SK-N-SH treated with all-trans-retinoic acid at 6 μM for 48 hours (cell line): ENCODE measurements around the gene DCLK1.

Experiments used
- ATAC-seq: fragments of 200-7000 bp; cut with Tn5 transposase; 3 replicates; pipeline ENCODE4 v1.9.1; 2020; ENCODE audit warnings: mild to moderate bottlenecking, moderate library complexity
- ARNTL ChIP-seq: fragments of 450-650 bp; formaldehyde crosslinking; IDR thresholded peaks from 2 replicates; pipeline ENCODE4 v1.5.0; 2020; ENCODE audit warnings: low read depth, mild to moderate bottlenecking, moderate library complexity, borderline replicate concordance
- BACH2 ChIP-seq: fragments of 250-450 bp; sonication (Bioruptor Pico); IDR thresholded peaks from 2 replicates; pipeline ENCODE4 v1.9.0; 2021; ENCODE audit warnings: mild to moderate bottlenecking, borderline replicate concordance
- CSDC2 ChIP-seq: fragments of 250-450 bp; sonication (Bioruptor Pico); IDR thresholded peaks from 2 replicates; pipeline ENCODE4 v1.5.0; 2020; ENCODE audit warnings: mild to moderate bottlenecking, moderate library complexity
- CSRNP3 ChIP-seq: fragments of 250-450 bp; sonication (Bioruptor Pico); IDR thresholded peaks from 2 replicates; pipeline ENCODE4 v1.5.1; 2021; ENCODE audit warnings: mild to moderate bottlenecking, moderate library complexity
- ESRRG ChIP-seq: fragments of 250-450 bp; sonication (Bioruptor Pico); IDR thresholded peaks from 2 replicates; pipeline ENCODE4 v1.6.1; 2021; ENCODE audit warnings: mild to moderate bottlenecking
- GLIS3 ChIP-seq: fragments of 250-450 bp; sonication (Bioruptor Pico); IDR thresholded peaks from 2 replicates; pipeline ENCODE4 v1.5.0; 2020; ENCODE audit warnings: mild to moderate bottlenecking, moderate library complexity
- ISL1 ChIP-seq: fragments of 250-450 bp; sonication (Bioruptor Pico); IDR thresholded peaks from 2 replicates; pipeline ENCODE4 v2.1.2; 2022; ENCODE audit warnings: mild to moderate bottlenecking, moderate library complexity
- OSR1 ChIP-seq: fragments of 250-450 bp; sonication (Bioruptor Pico); IDR thresholded peaks from 2 replicates; pipeline ENCODE4 v1.8.0; 2022; ENCODE audit warnings: moderate library complexity, mild to moderate bottlenecking, inconsistent platforms
- PPARA ChIP-seq: fragments of 250-450 bp; sonication (Bioruptor Pico); IDR thresholded peaks from 2 replicates; pipeline ENCODE4 v1.5.0; 2020; ENCODE audit warnings: mild to moderate bottlenecking, borderline replicate concordance
- RARB ChIP-seq: fragments of 250-450 bp; sonication (Bioruptor Pico); IDR thresholded peaks from 2 replicates; pipeline ENCODE4 v1.8.0; 2021; ENCODE audit warnings: mild to moderate bottlenecking, moderate library complexity
- SNAI2 ChIP-seq: fragments of 250-450 bp; sonication (Bioruptor Pico); IDR thresholded peaks from 2 replicates; pipeline ENCODE4 v1.5.0; 2020; ENCODE audit warnings: mild to moderate bottlenecking, moderate library complexity
- TCF4 ChIP-seq: fragments of 250-450 bp; sonication (Bioruptor Pico); IDR thresholded peaks from 2 replicates; pipeline ENCODE4 v1.8.0; 2021; ENCODE audit warnings: mild to moderate bottlenecking, moderate library complexity, borderline replicate concordance
- TOX ChIP-seq: fragments of 250-450 bp; sonication (Bioruptor Pico); IDR thresholded peaks from 2 replicates; pipeline ENCODE4 v1.8.0; 2021; ENCODE audit warnings: mild to moderate bottlenecking, moderate library complexity, borderline replicate concordance
- TSHZ2 ChIP-seq: fragments of 250-450 bp; sonication (Bioruptor Pico); IDR thresholded peaks from 2 replicates; pipeline ENCODE4 v1.5.0; 2020; ENCODE audit warnings: mild to moderate bottlenecking, moderate library complexity
- ZC3H10 ChIP-seq: fragments of 250-450 bp; sonication (Bioruptor Pico); IDR thresholded peaks from 2 replicates; pipeline ENCODE4 v1.5.1; 2021; ENCODE audit warnings: mild to moderate bottlenecking, moderate library complexity
- ZFP3 ChIP-seq: fragments of 250-450 bp; sonication (Bioruptor Pico); IDR thresholded peaks from 2 replicates; pipeline ENCODE4 v1.5.0; 2020; ENCODE audit warnings: mild to moderate bottlenecking, moderate library complexity
- ZFP30 ChIP-seq: fragments of 450-650 bp; formaldehyde crosslinking; IDR thresholded peaks from 2 replicates; pipeline ENCODE4 v1.5.0; 2022; ENCODE audit warnings: mild to moderate bottlenecking, moderate library complexity
- ZNF70 ChIP-seq: fragments of 450-650 bp; formaldehyde crosslinking; IDR thresholded peaks from 2 replicates; pipeline ENCODE4 v1.5.0; 2020; ENCODE audit warnings: mild to moderate bottlenecking, moderate library complexity
- ZNF8 ChIP-seq: fragments of 450-650 bp; formaldehyde crosslinking; IDR thresholded peaks from 2 replicates; pipeline ENCODE4 v1.5.0; 2020; ENCODE audit warnings: mild to moderate bottlenecking, moderate library complexity
- TF ChIP-seq, protein P1 (sequence below): fragments of 250-450 bp; sonication (Bioruptor Pico); IDR thresholded peaks from 2 replicates; pipeline ENCODE4 v1.5.1; 2020; ENCODE audit warnings: low read depth, mild to moderate bottlenecking, moderate library complexity
- TF ChIP-seq, protein P2 (sequence below): fragments of 250-450 bp; sonication (Bioruptor Pico); IDR thresholded peaks from 2 replicates; pipeline ENCODE4 v1.8.0; 2020; ENCODE audit warnings: mild to moderate bottlenecking, moderate library complexity, borderline replicate concordance
- TF ChIP-seq, protein P3 (sequence below): fragments of 250-450 bp; sonication (Bioruptor Pico); IDR thresholded peaks from 2 replicates; pipeline ENCODE4 v1.8.0; 2021; ENCODE audit warnings: low read depth, mild to moderate bottlenecking, moderate library complexity, borderline replicate concordance

DCLK1 gene

GRCh38 chr13:35792021-35792420 lies 339.2 kb downstream of the DCLK1 start:
- no peak for ATAC-seq
- TF ChIP-seq ZFP3 (CRISPR knock-in tag) (no peak), TOX (CRISPR knock-in tag) (no peak), ARNTL (CRISPR knock-in tag) (no peak), GLIS3 (CRISPR knock-in tag) (no peak), ZNF70 (CRISPR knock-in tag) (no peak), RARB (CRISPR knock-in tag) (no peak), ISL1 (CRISPR knock-in tag) (no peak), ZFP30 (no peak), ZC3H10 (no peak), CSDC2 (CRISPR knock-in tag) (no peak), PPARA (no peak), CSRNP3 (CRISPR knock-in tag) (no peak), ZNF8 (CRISPR knock-in tag) (no peak), BACH2 (CRISPR knock-in tag) (no peak), ESRRG (CRISPR knock-in tag) (no peak), TCF4 (CRISPR knock-in tag) (no peak), OSR1 (CRISPR knock-in tag) (no peak)
- TF ChIP-seq, protein P1, sequence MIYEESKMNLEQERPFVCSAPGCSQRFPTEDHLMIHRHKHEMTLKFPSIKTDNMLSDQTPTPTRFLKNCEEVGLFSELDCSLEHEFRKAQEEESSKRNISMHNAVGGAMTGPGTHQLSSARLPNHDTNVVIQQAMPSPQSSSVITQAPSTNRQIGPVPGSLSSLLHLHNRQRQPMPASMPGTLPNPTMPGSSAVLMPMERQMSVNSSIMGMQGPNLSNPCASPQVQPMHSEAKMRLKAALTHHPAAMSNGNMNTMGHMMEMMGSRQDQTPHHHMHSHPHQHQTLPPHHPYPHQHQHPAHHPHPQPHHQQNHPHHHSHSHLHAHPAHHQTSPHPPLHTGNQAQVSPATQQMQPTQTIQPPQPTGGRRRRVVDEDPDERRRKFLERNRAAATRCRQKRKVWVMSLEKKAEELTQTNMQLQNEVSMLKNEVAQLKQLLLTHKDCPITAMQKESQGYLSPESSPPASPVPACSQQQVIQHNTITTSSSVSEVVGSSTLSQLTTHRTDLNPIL (CRISPR knock-in tag): no peak
- TF ChIP-seq, protein P2, sequence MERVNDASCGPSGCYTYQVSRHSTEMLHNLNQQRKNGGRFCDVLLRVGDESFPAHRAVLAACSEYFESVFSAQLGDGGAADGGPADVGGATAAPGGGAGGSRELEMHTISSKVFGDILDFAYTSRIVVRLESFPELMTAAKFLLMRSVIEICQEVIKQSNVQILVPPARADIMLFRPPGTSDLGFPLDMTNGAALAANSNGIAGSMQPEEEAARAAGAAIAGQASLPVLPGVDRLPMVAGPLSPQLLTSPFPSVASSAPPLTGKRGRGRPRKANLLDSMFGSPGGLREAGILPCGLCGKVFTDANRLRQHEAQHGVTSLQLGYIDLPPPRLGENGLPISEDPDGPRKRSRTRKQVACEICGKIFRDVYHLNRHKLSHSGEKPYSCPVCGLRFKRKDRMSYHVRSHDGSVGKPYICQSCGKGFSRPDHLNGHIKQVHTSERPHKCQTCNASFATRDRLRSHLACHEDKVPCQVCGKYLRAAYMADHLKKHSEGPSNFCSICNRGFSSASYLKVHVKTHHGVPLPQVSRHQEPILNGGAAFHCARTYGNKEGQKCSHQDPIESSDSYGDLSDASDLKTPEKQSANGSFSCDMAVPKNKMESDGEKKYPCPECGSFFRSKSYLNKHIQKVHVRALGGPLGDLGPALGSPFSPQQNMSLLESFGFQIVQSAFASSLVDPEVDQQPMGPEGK (CRISPR knock-in tag): no peak
- TF ChIP-seq, protein P3, sequence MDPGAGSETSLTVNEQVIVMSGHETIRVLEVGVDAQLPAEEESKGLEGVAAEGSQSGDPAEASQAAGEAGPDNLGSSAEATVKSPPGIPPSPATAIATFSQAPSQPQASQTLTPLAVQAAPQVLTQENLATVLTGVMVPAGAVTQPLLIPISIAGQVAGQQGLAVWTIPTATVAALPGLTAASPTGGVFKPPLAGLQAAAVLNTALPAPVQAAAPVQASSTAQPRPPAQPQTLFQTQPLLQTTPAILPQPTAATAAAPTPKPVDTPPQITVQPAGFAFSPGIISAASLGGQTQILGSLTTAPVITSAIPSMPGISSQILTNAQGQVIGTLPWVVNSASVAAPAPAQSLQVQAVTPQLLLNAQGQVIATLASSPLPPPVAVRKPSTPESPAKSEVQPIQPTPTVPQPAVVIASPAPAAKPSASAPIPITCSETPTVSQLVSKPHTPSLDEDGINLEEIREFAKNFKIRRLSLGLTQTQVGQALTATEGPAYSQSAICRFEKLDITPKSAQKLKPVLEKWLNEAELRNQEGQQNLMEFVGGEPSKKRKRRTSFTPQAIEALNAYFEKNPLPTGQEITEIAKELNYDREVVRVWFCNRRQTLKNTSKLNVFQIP (CRISPR knock-in tag): no peak

- no peak for ATAC-seq
- TF ChIP-seq CSDC2 (CRISPR knock-in tag): no peak
- TF ChIP-seq ZNF8 (CRISPR knock-in tag): no peak
- TF ChIP-seq TSHZ2 (CRISPR knock-in tag): no peak
- no peak for TF ChIP-seq OSR1 (CRISPR knock-in tag)
- no peak for TF ChIP-seq CSRNP3 (CRISPR knock-in tag)
- no peak for TF ChIP-seq PPARA
- TF ChIP-seq ZFP3 (CRISPR knock-in tag): no peak
- TF ChIP-seq SNAI2 (CRISPR knock-in tag): no peak
- TF ChIP-seq, protein P1 (CRISPR knock-in tag): no peak
- TF ChIP-seq, protein P2 (CRISPR knock-in tag): no peak
- TF ChIP-seq, protein P3 (CRISPR knock-in tag): no peak
- TF ChIP-seq, all 23 proteins: peak for 0
These were observed 339.9 kb downstream of the DCLK1 start for GRCh38 chr13:35791184-35791851.
